ENCODE data around the gene CAP1. TPM values are rescaled to one million over a fixed set of nuclear protein-coding genes. Genes with fewer than 3 reads are reported as not detected.

CAP1 gene
- total RNA-seq = 100 to 1,000 TPM; 230 to 364 (median 290) TPM

GRCh38 chr1:40040511-40041465, at the start of gene CAP1:
Gene CAP1 (plus strand): TSS chr1:40040729. CDS start chr1:40059347, 18,618 bp downstream.
- ATAC-seq (ENCODE audit: low FRiP score) = peak; percentile 96
- peak; percentile 96 for DNase-seq (ENCODE audit: low spot score)
- TF ChIP-seq CTCF (IDR thresholded peaks at IDR 0.05) = no peak

GRCh38 chr1:39992234-39992633, 48.3 kb upstream of the CAP1 start:
- TF ChIP-seq CTCF (IDR thresholded peaks at IDR 0.05) = no peak
- DNase-seq (ENCODE audit: low spot score) (no peak), ATAC-seq (ENCODE audit: low FRiP score) (no peak)

- ATAC-seq (ENCODE audit: low FRiP score) = no peak
- no peak for TF ChIP-seq CTCF (IDR thresholded peaks at IDR 0.05)
- DNase-seq (ENCODE audit: low spot score) = no peak
Observed at GRCh38 chr1:39992888-39993287, 47.6 kb upstream of the CAP1 start.

- DNase-seq (ENCODE audit: low spot score) (no peak), ATAC-seq (ENCODE audit: low FRiP score) (no peak)
- no peak for TF ChIP-seq CTCF (IDR thresholded peaks at IDR 0.05)
Observed at GRCh38 chr1:39995973-39996393, 44.5 kb upstream of the CAP1 start.

- DNase-seq (ENCODE audit: low spot score) (no peak), ATAC-seq (ENCODE audit: low FRiP score) (no peak)
- no peak for TF ChIP-seq CTCF (IDR thresholded peaks at IDR 0.05)
Observed at GRCh38 chr1:39996396-39997004, 44.0 kb upstream of the CAP1 start.

GRCh38 chr1:40001456-40001855, 39.1 kb upstream of the CAP1 start:
- ATAC-seq (ENCODE audit: low FRiP score) = no peak
- no peak for DNase-seq (ENCODE audit: low spot score)
- TF ChIP-seq CTCF (IDR thresholded peaks at IDR 0.05) = no peak
